Eye (tissue), 1 donor: ENCODE results near the gene MADCAM1.
A peak's percentile ranks its signal among the peaks of the same experiment; 100 is the strongest.
"Not testable (repeated sequence)": the region's sequence is repeated elsewhere in the genome, so short reads cannot be mapped to it uniquely, and the experiment has no call there.

Experiments used
- DNase-seq: peaks from one replicate; pipeline ENCODE4 v3.0.0-alpha.2; 2015

Gene MADCAM1

DNA sequence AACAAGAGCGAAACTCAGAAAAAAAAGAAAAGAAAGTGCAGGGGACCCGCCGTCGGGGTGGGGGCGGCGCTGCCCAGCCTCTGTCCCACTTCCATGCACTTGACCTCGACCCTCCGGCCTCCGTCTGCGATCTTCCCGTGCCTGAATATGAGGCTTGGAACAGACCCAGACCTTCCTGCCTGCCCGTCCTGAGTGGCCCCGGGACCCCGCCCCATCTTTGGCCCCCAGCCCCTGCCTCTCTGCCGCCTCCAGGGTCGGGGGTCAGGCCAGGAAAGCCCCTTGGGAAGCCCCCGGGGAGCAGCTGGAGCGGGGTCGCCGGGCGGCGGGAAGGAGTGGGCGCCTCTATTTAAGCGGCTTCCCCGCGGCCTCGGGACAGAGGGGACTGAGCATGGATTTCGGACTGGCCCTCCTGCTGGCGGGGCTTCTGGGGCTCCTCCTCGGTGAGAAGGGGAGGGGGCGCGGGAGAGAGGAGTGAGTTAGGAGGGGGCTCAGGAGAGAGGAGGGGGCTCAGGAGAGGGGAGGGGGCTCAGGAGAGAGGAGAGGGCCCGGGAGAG lies at the start of gene MADCAM1:
Gene MADCAM1 (plus strand): TSS at position 375 of the 554 bp plus-strand sequence. CDS start 14 bp downstream, at position 389.
- peak; percentile 41 for DNase-seq

DNA sequence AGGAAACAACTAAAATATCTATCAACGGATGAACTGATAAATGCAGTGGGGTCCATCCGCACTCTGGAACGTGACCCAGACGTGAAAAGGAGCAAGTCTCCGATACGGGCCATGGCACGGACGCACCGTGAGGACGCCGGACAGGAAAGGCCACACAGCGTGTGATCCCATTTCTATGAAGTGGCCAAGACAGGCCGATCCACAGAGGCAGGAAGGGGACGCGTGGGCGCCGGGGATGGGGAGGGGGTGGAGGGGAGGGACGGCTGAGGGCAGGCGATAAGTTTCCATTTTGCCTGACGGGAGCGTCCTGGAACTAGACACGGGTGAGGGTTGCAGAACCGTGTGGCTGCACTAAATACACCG lies 49.2 kb upstream of the MADCAM1 start:
- DNase-seq, result no peak

DNA sequence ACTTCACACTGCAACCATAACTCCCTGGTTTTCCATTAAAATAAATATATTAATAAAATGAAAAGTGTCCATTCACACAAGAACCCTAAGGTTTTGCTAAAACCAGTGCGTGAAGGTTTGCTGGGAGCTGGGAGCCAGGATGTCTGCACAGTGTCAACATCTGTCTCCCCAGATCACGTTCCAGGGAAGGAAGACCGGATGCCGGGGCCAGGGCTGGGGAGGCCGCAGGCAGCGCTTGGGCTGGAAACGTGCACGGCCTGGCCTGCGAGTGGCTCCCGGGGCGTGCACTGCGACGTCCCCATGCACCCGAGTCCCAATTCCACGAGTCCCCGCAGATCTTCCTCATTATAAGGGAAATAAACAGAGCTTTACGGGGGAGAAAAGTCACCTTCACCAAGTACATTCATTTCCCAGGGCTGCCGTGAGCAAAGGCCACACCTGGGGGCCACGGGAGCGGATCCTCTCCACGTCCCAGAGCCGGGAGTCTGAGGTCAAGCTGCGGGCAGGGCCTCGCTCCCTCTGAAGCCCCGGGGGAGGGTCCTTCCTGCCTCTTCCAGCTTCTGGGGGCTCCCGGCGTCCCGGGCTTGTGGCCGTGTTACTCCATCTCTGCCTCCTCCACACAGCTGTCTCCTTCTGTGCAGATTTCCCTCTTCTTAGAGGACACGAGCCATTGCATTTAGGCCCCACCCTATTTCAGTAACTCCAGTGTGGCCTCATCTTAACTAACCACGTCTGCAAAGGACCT lies 48.3 kb upstream of the MADCAM1 start:
- DNase-seq, result no peak

DNA sequence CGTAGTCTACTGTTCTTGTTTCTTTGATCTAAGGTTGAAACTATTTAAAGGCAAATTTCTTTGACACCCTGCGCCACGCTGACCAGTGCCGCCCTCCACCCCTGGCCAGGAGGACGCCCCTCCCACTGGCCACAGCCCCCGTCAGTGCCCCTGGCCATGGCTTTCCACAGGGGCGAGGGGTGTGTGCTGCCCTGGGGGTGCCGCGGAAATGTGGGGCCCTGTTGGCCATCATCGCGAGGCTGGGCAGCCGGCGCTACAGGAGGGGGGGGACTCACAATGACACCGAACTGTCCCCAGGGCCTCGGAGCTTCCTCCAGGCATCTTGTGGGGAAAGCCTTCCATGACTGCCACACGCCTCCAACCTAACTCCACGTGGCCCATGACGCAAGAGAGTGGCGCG lies 46.4 kb upstream of the MADCAM1 start:
- DNase-seq, result no peak

DNA sequence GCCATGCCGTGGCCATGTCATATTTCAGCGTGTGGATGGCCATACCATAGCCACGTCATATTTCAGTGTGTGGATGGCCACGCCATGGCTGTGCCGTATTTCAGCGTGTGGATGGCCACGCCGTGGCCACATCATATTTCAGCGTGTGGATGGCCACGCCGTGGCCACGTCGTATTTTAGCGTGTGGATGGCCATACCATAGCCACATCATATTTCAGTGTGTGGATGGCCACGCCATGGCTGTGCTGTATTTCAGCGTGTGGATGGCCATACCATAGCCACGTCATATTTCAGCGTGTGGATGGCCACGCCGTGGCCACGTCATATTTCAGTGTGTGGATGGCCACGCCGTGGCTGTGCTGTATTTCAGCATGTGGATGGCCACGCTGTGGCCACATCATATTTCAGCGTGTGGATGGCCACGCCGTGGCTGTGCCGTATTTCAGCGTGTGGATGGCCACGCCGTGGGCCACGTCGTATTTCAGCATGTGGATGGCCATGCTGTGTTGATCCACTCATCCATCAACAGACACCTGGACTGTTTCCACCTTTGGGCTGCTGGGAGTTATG lies 45.3 kb upstream of the MADCAM1 start:
- DNase-seq, result not testable (repeated sequence)

DNA sequence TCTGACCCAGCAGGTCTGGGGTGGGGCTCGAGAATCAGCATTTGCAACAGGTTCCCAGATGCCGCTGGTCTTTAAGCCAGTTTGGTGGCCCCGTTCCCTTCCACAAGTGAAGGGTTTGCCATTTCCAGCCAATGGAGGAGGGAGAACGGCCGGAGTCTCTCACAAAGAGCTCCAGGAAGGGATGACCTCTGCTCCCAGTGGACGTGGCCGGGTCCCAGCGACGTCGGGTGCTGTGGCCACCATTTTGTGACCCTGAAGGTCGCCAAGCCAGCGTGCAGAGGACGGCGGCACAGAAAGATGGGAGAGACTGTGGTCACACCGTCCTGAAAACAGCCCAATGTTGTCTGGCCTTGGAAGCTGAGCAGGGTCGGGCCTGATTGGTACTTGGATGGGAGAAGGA lies 43.5 kb upstream of the MADCAM1 start:
- no peak for DNase-seq

DNA sequence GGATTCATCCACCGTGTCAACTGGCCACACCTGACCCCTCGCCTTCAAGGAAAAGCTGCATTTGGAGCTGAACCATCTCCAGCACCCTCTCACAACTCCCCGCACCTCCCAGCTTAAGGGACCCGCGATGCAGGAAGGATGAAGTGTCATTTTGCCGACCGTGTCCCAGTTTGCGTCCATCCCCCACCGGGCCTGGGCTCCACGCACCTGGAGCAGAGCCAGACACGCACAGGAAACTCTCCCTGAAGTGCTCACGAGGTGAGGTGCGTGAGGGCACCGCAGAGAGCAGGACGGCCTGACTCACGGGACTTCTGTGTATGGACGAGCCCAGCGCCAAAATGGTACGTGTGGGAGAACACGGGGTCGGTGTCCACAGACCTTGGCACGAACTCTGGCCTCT lies 42.7 kb upstream of the MADCAM1 start:
- no peak for DNase-seq

DNA sequence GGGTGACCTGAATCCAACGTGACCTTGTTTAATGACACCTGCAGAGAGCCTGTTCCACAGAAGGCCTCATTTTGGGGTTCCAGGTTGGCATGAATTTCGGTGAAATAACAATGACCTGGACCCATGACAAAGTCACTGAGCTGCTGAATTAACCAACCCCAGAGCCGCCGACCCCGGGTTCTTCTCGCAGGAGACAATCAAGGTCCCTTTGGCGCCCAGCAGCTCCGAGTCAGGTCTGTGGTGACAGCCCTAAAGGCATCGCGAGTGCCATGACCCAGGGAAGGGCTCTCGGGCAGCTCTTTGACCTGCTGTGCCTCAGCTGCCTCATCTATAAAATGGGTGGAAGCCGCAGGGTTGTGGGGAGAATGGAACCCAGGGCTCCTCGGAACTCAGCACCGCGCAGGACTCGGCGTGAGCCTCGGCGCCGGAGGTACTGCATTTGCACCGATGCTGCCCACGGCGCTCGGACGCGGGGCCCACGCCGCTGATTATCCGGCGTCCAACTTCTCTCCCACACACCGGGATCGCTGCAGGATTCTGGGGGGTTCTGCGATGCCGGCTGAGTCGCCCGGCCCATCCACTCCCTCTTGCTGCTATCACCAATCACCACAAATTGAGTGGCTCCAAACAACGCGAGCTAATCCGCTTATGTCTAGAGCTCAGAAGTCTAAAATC lies 41.1 kb upstream of the MADCAM1 start:
- DNase-seq, result no peak

DNA sequence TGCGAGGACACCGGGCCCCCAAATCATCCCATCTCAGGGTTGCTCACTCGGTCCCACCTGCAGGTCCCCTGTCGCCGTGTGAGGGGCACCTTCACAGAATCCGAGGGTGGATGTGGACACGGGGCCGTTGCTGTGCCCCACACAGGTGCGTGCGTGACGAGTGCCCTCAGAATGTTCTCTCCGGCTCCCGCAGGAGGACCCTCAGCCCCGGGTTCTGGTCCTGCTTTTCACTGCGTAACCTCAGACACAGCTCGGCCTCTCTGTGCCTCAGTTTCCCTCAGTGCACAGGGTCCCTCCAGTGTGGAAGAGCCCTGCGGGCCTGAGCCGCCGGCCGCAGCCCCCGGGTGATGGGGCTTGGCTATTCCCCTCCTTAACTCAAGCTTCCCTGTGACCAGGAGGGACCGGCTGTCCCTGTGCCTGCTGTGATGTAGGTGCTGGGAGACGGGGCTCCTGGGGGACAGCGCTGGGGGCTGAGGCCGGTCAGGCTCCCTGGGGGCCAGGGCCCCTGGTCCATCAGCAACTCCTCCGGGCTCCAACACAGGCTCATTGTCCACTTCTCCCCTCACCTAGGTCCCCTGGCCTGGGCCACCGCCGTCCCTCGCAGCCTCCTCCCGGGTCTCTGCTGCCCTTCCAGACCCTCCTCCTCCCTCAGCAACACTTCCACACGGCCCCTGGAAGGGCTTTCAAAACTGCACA lies 40.3 kb upstream of the MADCAM1 start:
- no peak for DNase-seq

DNA sequence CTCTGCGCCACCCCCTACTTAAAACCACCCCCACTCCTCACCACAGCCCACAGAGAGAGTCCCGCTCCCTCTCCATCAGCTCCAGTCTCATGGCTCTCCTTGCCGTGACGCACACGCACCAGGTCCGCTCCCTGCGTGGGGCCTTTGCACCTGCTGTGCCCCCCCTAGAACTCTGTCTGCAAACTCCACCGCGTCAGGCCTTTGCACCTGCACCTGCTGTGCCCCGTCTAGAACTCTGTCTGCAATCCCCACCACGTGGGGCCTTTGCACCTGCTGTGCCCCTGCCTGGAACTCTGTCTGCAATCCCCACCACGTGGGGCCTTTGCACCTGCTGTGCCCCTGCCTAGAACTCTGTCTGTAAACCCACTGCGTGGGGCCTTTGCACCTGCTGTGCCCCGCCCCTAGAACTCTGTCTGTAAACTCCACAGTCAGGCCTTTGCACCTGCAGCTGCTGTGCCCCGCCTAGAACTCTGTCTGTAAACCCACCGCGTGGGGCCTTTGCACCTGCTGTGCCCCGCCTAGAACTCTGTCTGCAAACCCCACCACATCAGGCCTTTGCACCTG lies 39.7 kb upstream of the MADCAM1 start:
- no peak for DNase-seq

DNA sequence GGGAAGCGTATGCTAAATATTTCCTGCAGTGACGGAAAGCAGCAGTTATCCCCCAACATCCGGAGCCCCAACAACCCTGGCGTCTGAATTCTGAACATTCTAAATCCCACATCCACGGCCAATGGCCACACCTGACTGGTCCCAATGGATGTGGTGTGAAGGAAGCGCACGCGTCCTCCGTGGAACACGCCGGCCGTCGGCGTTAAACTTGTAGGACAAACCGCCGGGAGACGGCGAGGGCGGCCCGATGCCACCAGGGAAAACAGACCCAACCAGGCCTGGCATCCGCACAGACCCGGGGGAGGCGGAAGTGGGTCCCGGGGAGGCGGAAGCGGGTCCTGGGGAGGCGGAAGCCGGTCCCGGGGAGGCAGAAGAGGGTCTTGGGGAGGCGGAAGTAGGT lies 38.6 kb upstream of the MADCAM1 start:
- DNase-seq, result no peak

DNA sequence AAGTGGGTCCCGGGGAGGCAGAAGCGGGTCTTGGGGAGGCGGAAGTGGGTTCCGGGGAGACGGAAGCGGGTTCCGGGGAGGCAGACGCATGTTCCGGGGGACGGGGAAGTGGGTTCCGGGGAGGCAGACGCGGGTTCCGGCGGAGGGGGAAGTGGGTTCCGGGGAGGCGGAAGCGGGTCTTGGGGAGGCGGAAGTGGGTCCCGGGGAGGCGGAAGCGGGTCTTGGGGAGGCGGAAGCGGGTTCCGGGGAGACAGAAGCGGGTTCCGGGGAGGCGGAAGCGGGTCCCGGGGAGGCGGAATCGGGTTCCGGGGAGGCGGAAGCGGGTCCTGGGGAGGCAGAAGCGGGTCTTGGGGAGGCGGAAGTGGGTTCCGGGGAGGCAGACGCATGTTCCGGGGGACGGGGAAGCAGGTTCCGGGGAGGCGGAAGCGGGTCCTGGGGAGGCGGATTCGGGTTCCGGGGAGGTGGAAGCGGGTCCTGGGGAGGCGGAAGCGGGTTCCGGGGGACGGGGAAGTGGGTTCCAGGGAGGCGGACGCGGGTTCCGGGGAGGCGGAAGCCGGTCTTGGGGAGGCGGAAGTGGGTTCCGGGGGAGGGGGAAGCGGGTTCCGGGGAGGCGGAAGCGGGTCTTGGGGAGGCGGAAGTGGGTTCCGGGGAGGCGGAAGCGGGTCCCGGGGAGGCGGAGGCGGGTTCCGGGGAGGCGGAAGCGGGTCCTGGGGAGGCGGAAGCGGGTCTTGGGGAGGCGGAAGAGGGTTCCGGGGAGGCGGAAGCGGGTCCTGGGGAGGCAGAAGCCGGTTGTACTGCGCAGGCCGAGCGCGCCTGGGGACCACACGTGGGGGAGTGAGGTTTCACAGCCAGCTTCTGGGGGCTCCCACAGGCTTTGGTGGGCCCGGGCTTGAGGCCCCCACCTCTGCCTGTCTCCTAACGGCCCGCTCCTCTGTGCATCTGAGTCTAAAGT lies 37.9 kb upstream of the MADCAM1 start:
- no peak for DNase-seq

DNA sequence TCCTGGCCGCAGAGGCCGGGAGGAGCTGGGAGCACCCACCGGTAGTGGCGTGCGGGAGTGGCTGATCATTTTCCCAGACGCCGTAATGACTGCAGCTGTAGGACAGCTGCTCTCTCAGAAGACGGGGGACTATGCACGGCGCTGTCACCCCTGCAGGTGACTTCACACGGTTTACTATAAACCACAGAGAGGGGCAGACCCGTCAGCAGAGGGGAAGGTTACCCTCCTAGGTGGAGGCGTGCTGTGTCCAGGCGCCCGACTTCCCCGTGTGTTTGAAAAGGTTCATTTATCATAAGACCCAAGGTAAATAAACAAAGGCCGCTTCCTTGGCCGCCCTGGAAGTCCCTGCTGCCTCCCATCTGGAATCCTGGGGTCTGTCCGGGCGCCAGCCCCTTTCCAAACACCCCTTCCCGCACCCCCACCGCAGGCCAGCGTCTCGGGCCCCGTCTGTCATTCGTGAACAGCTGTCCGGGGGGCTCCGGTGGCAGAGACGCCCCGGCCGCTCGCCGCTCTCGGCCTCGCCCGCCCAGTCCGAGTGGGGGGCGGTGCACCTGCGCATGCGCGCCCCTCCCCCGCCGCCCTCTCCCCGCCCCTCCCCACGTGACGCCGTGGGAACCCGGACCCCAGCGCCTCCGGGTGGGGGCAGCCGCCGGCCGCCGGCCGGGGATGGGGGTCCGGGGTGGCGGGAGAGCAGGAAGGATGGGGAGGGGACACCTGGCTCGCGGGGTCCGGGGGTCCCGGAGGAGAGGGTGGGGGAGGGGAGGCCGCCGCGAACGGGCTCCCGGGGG lies 36.4 kb upstream of the MADCAM1 start:
- DNase-seq, result peak; percentile 90

- peak; percentile 75 for DNase-seq
These were observed 35.2 kb upstream of the MADCAM1 start, which contains the start of gene SHC2 for GRCh38 chr19:460877-461720. TSS of gene SHC2 (minus strand) at chr19:461033. CDS start at chr19:460996, 37 bp downstream.

- DNase-seq, result peak; percentile 85
These were observed 34.4 kb upstream of the MADCAM1 start for GRCh38 chr19:461721-462551.

DNA sequence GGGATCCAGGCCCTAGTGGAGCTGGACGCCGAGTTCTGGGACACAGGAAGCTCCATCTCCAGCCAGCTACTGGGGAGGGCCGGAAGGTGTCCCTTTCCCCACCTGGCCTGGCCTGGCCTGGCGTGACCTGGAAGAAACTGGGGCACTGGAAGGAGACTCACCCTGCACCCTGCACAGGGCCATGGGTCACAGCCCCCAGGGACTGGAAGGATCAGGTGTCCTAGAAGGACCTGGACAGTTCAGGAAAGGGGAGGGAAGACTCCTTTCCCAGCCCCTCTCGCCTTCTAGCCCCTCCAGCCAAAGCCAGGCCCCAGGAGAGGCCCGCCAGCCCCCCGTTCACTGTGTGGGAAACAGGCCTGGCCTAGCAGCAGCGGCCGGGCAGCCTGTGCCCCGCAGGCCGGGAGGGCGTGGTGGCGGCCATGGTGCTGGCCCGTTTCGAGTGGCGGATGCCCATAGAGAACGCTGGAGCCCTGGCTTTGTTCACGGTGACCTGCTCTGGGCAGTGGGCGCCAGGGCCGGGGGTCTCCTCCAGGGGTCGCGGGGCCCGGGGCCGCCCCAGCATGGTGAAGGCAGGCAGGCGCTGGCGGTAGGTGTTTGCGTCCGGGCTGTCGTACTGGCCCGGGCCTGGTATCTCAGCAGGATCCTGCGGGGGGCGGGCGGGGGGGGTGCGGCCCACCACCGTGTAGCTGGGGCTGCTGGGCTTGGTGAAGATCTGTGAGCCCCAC lies 32.6 kb upstream of the MADCAM1 start:
- no peak for DNase-seq

DNA sequence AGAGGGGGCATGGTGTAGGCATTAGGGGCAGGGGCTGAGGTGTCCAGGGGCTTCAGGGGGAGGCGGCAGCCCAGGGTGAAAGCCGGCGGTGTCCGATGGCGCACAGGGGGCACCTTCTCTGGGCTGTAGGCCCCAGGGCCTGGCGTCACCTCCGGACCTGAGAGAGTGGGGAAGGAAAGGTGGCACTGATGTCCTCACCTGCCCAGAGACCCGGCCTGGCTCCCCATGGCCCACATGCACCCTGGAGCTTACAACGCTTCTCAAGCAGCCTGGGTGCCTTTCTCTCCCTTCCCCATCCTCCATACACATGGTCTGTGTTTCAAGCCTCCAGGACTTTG lies 32.1 kb upstream of the MADCAM1 start:
- no peak for DNase-seq
